NCI-H226 (cell line): Measurements from ENCODE around the gene DLGAP5.

Experiments used
- DNase-seq: peaks from one replicate; pipeline ENCODE4 v3.0.0-alpha.2; 2015

Gene DLGAP5

GRCh38 chr14:55188686-55189295, 2.6 kb downstream of the DLGAP5 start:
- DNase-seq: no peak

GRCh38 chr14:55180434-55180833, 11.0 kb downstream of the DLGAP5 start:
- DNase-seq: no peak

GRCh38 chr14:55180006-55180405, 11.4 kb downstream of the DLGAP5 start:
- DNase-seq: no peak

GRCh38 chr14:55170526-55170925, 20.9 kb downstream of the DLGAP5 start:
- no peak for DNase-seq

- no peak for DNase-seq
Measured at GRCh38 chr14:55160989-55161388, 30.4 kb downstream of the DLGAP5 start.

- no peak for DNase-seq
Measured at GRCh38 chr14:55158412-55158811, 33.0 kb downstream of the DLGAP5 start.

GRCh38 chr14:55157080-55157479, 34.3 kb downstream of the DLGAP5 start:
- DNase-seq: no peak

GRCh38 chr14:55153951-55154350, 37.4 kb downstream of the DLGAP5 start:
- no peak for DNase-seq

GRCh38 chr14:55152052-55152753, 39.2 kb downstream of the DLGAP5 start:
- DNase-seq: no peak

GRCh38 chr14:55151601-55152000, 39.8 kb downstream of the DLGAP5 start:
- DNase-seq: no peak

- DNase-seq: no peak
Measured at GRCh38 chr14:55146425-55146824, 45.0 kb downstream of the DLGAP5 start.

- no peak for DNase-seq
Measured at GRCh38 chr14:55142466-55142865, 48.9 kb downstream of the DLGAP5 start.

- DNase-seq: no peak
Measured at GRCh38 chr14:55141825-55142224, 49.6 kb downstream of the DLGAP5 start.

- DNase-seq: no peak
Measured at GRCh38 chr14:55139696-55140509, 51.5 kb downstream of the DLGAP5 start.

- no peak for DNase-seq
Measured at GRCh38 chr14:55139141-55139540, 52.2 kb downstream of the DLGAP5 start.

- no peak for DNase-seq
Measured at GRCh38 chr14:55138091-55138490, 53.3 kb downstream of the DLGAP5 start.

GRCh38 chr14:55136885-55137786, 54.2 kb downstream of the DLGAP5 start:
- no peak for DNase-seq

- DNase-seq: no peak
Measured at GRCh38 chr14:55136241-55136640, 55.1 kb downstream of the DLGAP5 start.

GRCh38 chr14:55133416-55133815, 58.0 kb downstream of the DLGAP5 start:
- no peak for DNase-seq

GRCh38 chr14:55131370-55132137, 59.8 kb downstream of the DLGAP5 start:
- DNase-seq: no peak

- no peak for DNase-seq
Measured at GRCh38 chr14:55130196-55130550, 61.2 kb downstream of the DLGAP5 start.
